Measurements from ENCODE around the gene GNL2. TPM values are rescaled to one million over a fixed set of nuclear protein-coding genes. Genes with fewer than 3 reads are reported as not detected.

Gene GNL2
- total RNA-seq, 1 experiment from 2014 or later = 106 TPM

- H3K14ac ChIP-seq (ENCODE audit: insufficient read depth, low read length) = no peak overlapping the region
- H3K79me1 ChIP-seq (ENCODE audit: insufficient read depth, low read depth, low read length, poor library complexity, severe bottlenecking) = no peaks in the 10 kb centered on the region
- Mint-ChIP-seq H3K27me3 (ENCODE audit: low read depth) (peaks cover 8% of the 10 kb centered on the region), H3K9me3 (no peaks in the 10 kb centered on the region), H3K4me3 (no peak overlapping the region), H3K27ac (no peak overlapping the region), H3K4me1 (no peaks in the 10 kb centered on the region), H3K36me3 (ENCODE audit: insufficient read depth in 1 of 3, low read depth in 3 of 3) (no peaks in the 10 kb centered on the region)
- no peaks in the 10 kb centered on the region for H4K20me1 ChIP-seq (ENCODE audit: control insufficient read depth, insufficient read depth, insufficient read length)
- TF ChIP-seq CTCF (conservative IDR thresholded peaks at IDR 0.05) = no peak
- H2BK12ac ChIP-seq (ENCODE audit: insufficient read length, low read depth, low read length) = no peak overlapping the region
- H4K91ac ChIP-seq (ENCODE audit: insufficient read length, low read depth, low read length) = no peak overlapping the region
- no peak overlapping the region for H2BK120ac ChIP-seq (ENCODE audit: low read depth, low read length, poor library complexity, severe bottlenecking)
- no peak overlapping the region for H3K18ac ChIP-seq (ENCODE audit: insufficient read length, low read depth, low read length)
- no peaks in the 10 kb centered on the region for H3K23me2 ChIP-seq (ENCODE audit: insufficient read length, low read depth, low read length, poor library complexity, severe bottlenecking)
- no CpG with 5 or more reads among the region's 1 CpG for WGBS (ENCODE audit: extremely low coverage, insufficient read length, low lambda C conversion rate)
- H3K23ac ChIP-seq (ENCODE audit: insufficient read length, low read depth, low read length) = no peak overlapping the region
- H3K4me2 ChIP-seq (ENCODE audit: insufficient read depth, insufficient read length, low read length) = no peak overlapping the region
- H3K27ac ChIP-seq (ENCODE audit: insufficient read length, low read depth, low read length) = no peak overlapping the region
- no peak overlapping the region for H3T11ph ChIP-seq (ENCODE audit: low read length)
- no peak overlapping the region for H3K9ac ChIP-seq (ENCODE audit: extremely low read depth, insufficient read length, low read length)
- H4K8ac ChIP-seq (replicated peaks; ENCODE audit: insufficient read length, low read depth, low read length) = no peak overlapping the region
- H3K9me3 ChIP-seq (ENCODE audit: control insufficient read depth, low read depth, low read length) = no peaks in the 10 kb centered on the region
- H3K27me3 ChIP-seq (ENCODE audit: insufficient read depth, low read length) = peaks cover 25% of the 10 kb centered on the region; the same call in 1 of the 2 replicates
- H2BK5ac ChIP-seq (ENCODE audit: insufficient read length, low read length) = no peak overlapping the region
- no peak overlapping the region for H2BK15ac ChIP-seq (ENCODE audit: low read depth, low read length)
- no peak overlapping the region for H3K4ac ChIP-seq (ENCODE audit: low read depth, low read length)
- no peak overlapping the region for H2AFZ ChIP-seq (ENCODE audit: low read length)
- no peaks in the 10 kb centered on the region for H3K79me2 ChIP-seq (ENCODE audit: insufficient read depth, low read length)
- no peak overlapping the region for H2BK20ac ChIP-seq (ENCODE audit: low read depth, low read length, poor library complexity, severe bottlenecking)
- no peak overlapping the region for H3K56ac ChIP-seq (ENCODE audit: insufficient read length, low read depth, low read length)
- no peak overlapping the region for H2AK5ac ChIP-seq (ENCODE audit: insufficient read length, low read length)
- no peak overlapping the region for H4K5ac ChIP-seq (ENCODE audit: insufficient read length, low read depth, low read length)
- no peaks in the 10 kb centered on the region for H3K4me1 ChIP-seq (ENCODE audit: insufficient read depth, low read length)
- DNase-seq = no peak
Measured at GRCh38 chr1:37641059-37641458, 45.3 kb upstream of the GNL2 start.

Measured in H9 (cell line).